Fibroblast of lung (primary cell): ENCODE measurements around the gene DSP. TPM values are rescaled to one million over a fixed set of nuclear protein-coding genes. Genes with fewer than 3 reads are reported as not detected.
A peak's percentile ranks its signal among the peaks of the same experiment; 100 is the strongest.

Experiments
- DNase-seq, 2 donors: peaks; one replicate each; pipeline versions ENCODE4 v3.0.0 to v3.0.0-alpha.2; 2010; ENCODE audit warnings: low read depth in 2 of 2
- H2AFZ ChIP-seq: 2 replicates; pipeline ENCODE4 v1.5.1; 2012; ENCODE audit warnings: low read length, control low read depth, inconsistent platforms
- H3K27ac ChIP-seq: 2 replicates; pipeline ENCODE4 v1.5.1; 2011; ENCODE audit warnings: low read length, control low read depth; ENCODE audit not compliant: insufficient read depth
- H3K27me3 ChIP-seq: 2 replicates; pipeline ENCODE4 v1.5.1; 2011; ENCODE audit warnings: mild to moderate bottlenecking, low read length; ENCODE audit not compliant: control insufficient read depth, insufficient read depth
- H3K36me3 ChIP-seq: 2 replicates; pipeline ENCODE4 v1.5.1; 2011; ENCODE audit warnings: low read length; ENCODE audit not compliant: control insufficient read depth, insufficient read depth
- H3K4me1 ChIP-seq: 2 replicates; pipeline ENCODE4 v1.5.1; 2011; ENCODE audit warnings: low read length; ENCODE audit not compliant: control insufficient read depth, insufficient read depth; ENCODE audit errors: extremely low read depth
- H3K4me2 ChIP-seq: 2 replicates; pipeline ENCODE4 v1.5.1; 2011; ENCODE audit warnings: low read length, control low read depth; ENCODE audit not compliant: insufficient read depth; ENCODE audit errors: extremely low read depth
- H3K4me3 ChIP-seq, 4 experiments: fragments of 200-600 bp in 1 of 4; sonication (generic) in 1 of 4; replicated peaks in 1 of 4; 2 replicates each; pipeline ENCODE4 v1.5.1; 2011 to 2016; ENCODE audit warnings: low read length in 4 of 4, low read depth in 3 of 4, mild to moderate bottlenecking in 3 of 4, control low read depth in 2 of 4, inconsistent platforms in 1 of 4, mixed read lengths in 1 of 4; ENCODE audit not compliant: insufficient read depth in 1 of 4; ENCODE audit errors: control extremely low read depth in 1 of 4
- H3K79me2 ChIP-seq: 2 replicates; pipeline ENCODE4 v1.5.1; 2012; ENCODE audit warnings: mild to moderate bottlenecking, low read length, inconsistent platforms; ENCODE audit not compliant: control insufficient read depth, insufficient read depth
- H3K9ac ChIP-seq: 2 replicates; pipeline ENCODE4 v1.5.1; 2011; ENCODE audit warnings: mild to moderate bottlenecking, low read length, control low read depth; ENCODE audit not compliant: insufficient read depth
- H3K9me3 ChIP-seq: 2 replicates; pipeline ENCODE4 v1.5.1; 2012; ENCODE audit warnings: low read depth, low read length; ENCODE audit not compliant: control insufficient read depth, insufficient read depth
- H4K20me1 ChIP-seq: 2 replicates; pipeline ENCODE4 v1.5.1; 2011; ENCODE audit warnings: low read length; ENCODE audit not compliant: control insufficient read depth, insufficient read depth; ENCODE audit errors: extremely low read depth
- CTCF ChIP-seq, 2 donors: IDR thresholded peaks in 1 of 2; conservative IDR thresholded peaks in 1 of 2; 1 replicate in 1 of 2; 2 replicates in 1 of 2; pipeline ENCODE4 v1.5.1; 2011 to 2012; ENCODE audit warnings: low read length in 2 of 2, control low read depth in 1 of 2, inconsistent platforms in 1 of 2, low read depth in 1 of 2, mild to moderate bottlenecking in 1 of 2
- EZH2 ChIP-seq: IDR thresholded peaks from 2 replicates; pipeline ENCODE4 v1.5.1; 2012; ENCODE audit warnings: low read length, control low read depth, mild to moderate bottlenecking; ENCODE audit errors: missing control alignments
- polyA plus RNA-seq, 2 donors: library from polyadenylated mRNA; depleted of rRNA in 1 of 2; stranded (reverse) in 1 of 2; unstranded in 1 of 2; fragments of >200 nt; gene quantifications; 2 replicates each; pipeline ENCODE4 v1.2.1, GENCODE V29; 2011 to 2012; ENCODE audit warnings: missing spikeins in 1 of 2
- total RNA-seq: library from RNA; depleted of rRNA; stranded (reverse); fragments of >200 nt; gene quantifications from 2 replicates; pipeline ENCODE4 v1.2.1, GENCODE V29; 2014

Gene DSP
- total and polyA plus RNA-seq, 2 donors (not counting 1 experiment from before 2014, with no cell fraction given) = 3.8 TPM; not detected in 1

- no peak overlapping the region for H3K4me2 ChIP-seq
Measured at GRCh38 chr6:7632501-7633290, 91.2 kb downstream of the DSP start.

GRCh38 chr6:7633361-7633760, 91.9 kb downstream of the DSP start:
- Histone ChIP-seq H4K20me1 (no peaks in the 10 kb centered on the region), H3K4me2 (no peak overlapping the region), H3K79me2 (no peaks in the 10 kb centered on the region), H3K4me3 (no peak overlapping the region), H3K27ac (no peak overlapping the region), H3K9me3 (no peaks in the 10 kb centered on the region), H3K27me3 (no peaks in the 10 kb centered on the region), H3K4me1 (no peaks in the 10 kb centered on the region), H3K9ac (no peak overlapping the region), H3K36me3 (no peaks in the 10 kb centered on the region), H2AFZ (no peak overlapping the region)
- DNase-seq = peak in 1 of 2 donors; percentile 62
- TF ChIP-seq CTCF (conservative IDR thresholded peaks at IDR 0.05 in 1 of 2, IDR thresholded peaks at IDR 0.05 in 1 of 2; ENCODE audit: low read depth in 1 of 2, low read length in 2 of 2) (no peak), EZH2 (no peak)

More at GRCh38 chr6:7632501-7633290, 91.2 kb downstream of the DSP start:
- Histone ChIP-seq H3K27me3 (no peaks in the 10 kb centered on the region), H3K9ac (no peak overlapping the region), H3K79me2 (no peaks in the 10 kb centered on the region), H3K4me3 (no peak overlapping the region), H2AFZ (no peak overlapping the region), H3K27ac (no peak overlapping the region), H3K36me3 (no peaks in the 10 kb centered on the region), H4K20me1 (no peaks in the 10 kb centered on the region), H3K4me1 (no peaks in the 10 kb centered on the region), H3K9me3 (no peaks in the 10 kb centered on the region)
- no peak for DNase-seq
- TF ChIP-seq CTCF (conservative IDR thresholded peaks at IDR 0.05 in 1 of 2, IDR thresholded peaks at IDR 0.05 in 1 of 2; ENCODE audit: low read depth in 1 of 2, low read length in 2 of 2) (no peak), EZH2 (no peak)

- no peaks in the 10 kb centered on the region for H3K36me3 ChIP-seq
- no peaks in the 10 kb centered on the region for H3K4me1 ChIP-seq
- H3K9me3 ChIP-seq = no peaks in the 10 kb centered on the region
- H3K4me3 ChIP-seq = no peak overlapping the region
- DNase-seq = peak in 1 of 2 donors; percentile 15
- H3K27ac ChIP-seq = no peak overlapping the region
- TF ChIP-seq EZH2 = no peak
- no peak for TF ChIP-seq CTCF (conservative IDR thresholded peaks at IDR 0.05 in 1 of 2, IDR thresholded peaks at IDR 0.05 in 1 of 2; ENCODE audit: low read depth in 1 of 2, low read length in 2 of 2)
- no peaks in the 10 kb centered on the region for H4K20me1 ChIP-seq
- no peaks in the 10 kb centered on the region for H3K79me2 ChIP-seq
- no peak overlapping the region for H3K9ac ChIP-seq
- H3K27me3 ChIP-seq = no peaks in the 10 kb centered on the region
- H3K4me2 ChIP-seq = no peak overlapping the region
- H2AFZ ChIP-seq = no peak overlapping the region
Measured at GRCh38 chr6:7636151-7636550, 94.7 kb downstream of the DSP start.

Other genes starting within 250 kb of the DSP start
- 55.7 and 65.6 TPM in 2 replicates for gene SSR1, start 228.5 kb upstream of the DSP start, total RNA-seq
- 237 and 266 TPM in 2 replicates for gene SSR1, start 228.5 kb upstream of the DSP start, polyA plus RNA-seq
- gene CAGE1, start 151.9 kb upstream of the DSP start, total RNA-seq = under 0.01 and 0.17 TPM in 2 replicates
- not detected in 2 replicates for gene CAGE1, start 151.9 kb upstream of the DSP start, polyA plus RNA-seq
- gene RIOK1, start 151.9 kb upstream of the DSP start, total RNA-seq = 23.9 and 28.7 TPM in 2 replicates
- gene RIOK1, start 151.9 kb upstream of the DSP start, polyA plus RNA-seq = 11.9 and 13.6 TPM in 2 replicates
- 8.3 and 10.0 TPM in 2 replicates for gene SNRNP48, start 48.5 kb downstream of the DSP start, total RNA-seq
- gene SNRNP48, start 48.5 kb downstream of the DSP start, polyA plus RNA-seq = 7.2 and 9.1 TPM in 2 replicates
- under 0.01 TPM in 2 replicates for gene BMP6, start 184.4 kb downstream of the DSP start, total RNA-seq
- 0.09 and 0.20 TPM in 2 replicates for gene BMP6, start 184.4 kb downstream of the DSP start, polyA plus RNA-seq